ENCODE measurements around the gene SLC25A26.

The SLC25A26 gene

DNA sequence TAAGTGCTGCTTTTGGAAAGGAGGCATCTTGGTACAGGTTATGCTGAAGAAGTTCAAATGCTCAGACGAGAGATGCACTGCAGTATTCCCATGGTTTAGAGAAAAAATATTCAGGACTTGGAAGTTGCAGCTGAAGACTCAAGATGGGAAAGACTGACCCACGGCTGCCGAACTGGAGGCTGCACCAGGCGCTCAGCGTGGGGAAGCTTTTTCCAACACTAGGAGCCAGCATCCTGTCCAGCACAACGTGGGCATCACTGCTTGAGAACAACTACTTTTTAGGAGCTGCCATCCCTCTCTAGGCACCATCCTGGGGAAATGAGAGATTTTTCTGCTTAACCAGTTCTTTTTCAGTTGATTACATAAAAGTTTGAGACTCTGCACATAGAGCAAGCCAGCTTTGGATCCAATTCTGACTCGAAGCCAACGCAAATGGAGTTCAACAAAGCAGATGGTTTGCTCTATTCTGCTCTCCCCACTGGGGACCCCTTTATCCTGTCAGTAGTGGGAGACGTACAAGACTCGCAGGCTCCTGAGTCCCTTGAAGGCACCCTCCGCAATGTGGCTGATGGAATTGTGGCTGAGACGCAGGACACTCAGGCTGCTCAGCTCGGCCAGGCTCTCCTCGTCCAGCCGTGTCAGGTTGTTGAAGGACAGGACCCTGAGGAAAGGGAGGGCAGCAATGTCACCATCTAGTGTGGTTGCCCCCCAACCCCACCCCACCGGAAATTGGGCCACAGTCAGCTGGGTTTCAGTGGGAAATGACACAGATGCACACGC lies 186.2 kb downstream of the SLC25A26 start:
- H3K27me3 ChIP-seq (ENCODE audit: insufficient read depth, low read depth, severe bottlenecking): no peaks in the 10 kb centered on the region
- no peak for TF ChIP-seq CTCF (IDR thresholded peaks at IDR 0.05; ENCODE audit: low read depth, low read length)
- H3K36me3 ChIP-seq: peaks cover 4% of the 10 kb centered on the region; the same call in 1 of the 2 replicates
- no peak for DNase-seq
- H3K27ac ChIP-seq: no peak overlapping the region
- H3K9me3 ChIP-seq (ENCODE audit: severe bottlenecking): no peaks in the 10 kb centered on the region
- no peak overlapping the region for H3K4me3 ChIP-seq (ENCODE audit: low read depth, low read length)

- DNase-seq: peak; percentile 80
These were observed 186.9 kb downstream of the SLC25A26 start for GRCh38 chr3:66407611-66408218.

DNA sequence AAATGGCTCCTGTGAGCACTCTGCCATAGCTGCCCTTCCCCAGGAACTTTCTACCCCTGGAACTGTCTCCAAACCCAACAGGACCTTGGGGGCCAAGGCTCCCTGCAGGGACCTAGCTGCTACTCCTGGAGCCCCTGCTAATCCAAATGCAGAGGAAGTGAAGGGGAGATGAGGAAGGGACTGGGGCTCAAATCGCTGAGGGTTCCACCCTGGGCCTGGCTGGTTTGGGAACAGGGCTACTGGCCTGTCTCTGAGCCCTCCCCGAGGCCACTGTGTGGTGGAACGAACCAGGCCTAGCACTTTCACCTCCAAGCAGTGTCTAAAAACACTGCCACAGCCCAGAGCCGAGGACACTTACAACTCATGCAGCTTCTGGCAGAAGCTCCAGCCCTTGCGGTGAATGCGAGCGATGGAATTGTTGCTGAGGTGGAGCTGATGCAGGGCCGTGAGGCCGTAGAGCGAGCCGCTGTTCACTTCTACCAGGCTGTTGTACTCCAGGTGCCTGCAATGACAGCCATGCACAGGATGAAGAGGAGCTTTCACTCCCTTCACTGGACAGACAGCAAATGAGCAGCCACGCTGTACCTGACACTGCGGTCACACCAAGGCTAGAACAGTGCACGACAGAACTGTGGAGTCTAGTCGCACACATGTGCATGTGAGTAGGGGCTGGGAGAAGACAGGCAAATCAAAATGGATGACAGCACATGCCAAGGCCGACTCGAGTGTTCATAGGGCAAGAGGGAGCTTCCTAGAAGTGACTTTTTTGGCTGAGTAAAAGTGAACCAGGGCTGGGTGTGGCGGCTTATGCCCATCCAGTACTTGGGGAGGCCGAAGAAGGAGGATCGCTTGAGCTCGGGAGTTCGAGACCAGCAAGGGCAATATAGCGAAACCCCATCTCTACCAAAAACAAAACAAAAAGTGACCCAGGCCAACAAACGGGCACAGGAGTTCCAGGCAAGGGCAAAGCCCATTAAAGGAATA lies 189.3 kb downstream of the SLC25A26 start:
- no peak for TF ChIP-seq CTCF (IDR thresholded peaks at IDR 0.05; ENCODE audit: low read depth, low read length)
- Histone ChIP-seq H3K27ac (no peak overlapping the region), H3K36me3 (peaks cover 4% of the 10 kb centered on the region; the same call in 1 of the 2 replicates), H3K27me3 (ENCODE audit: insufficient read depth, low read depth, severe bottlenecking) (no peaks in the 10 kb centered on the region), H3K9me3 (ENCODE audit: severe bottlenecking) (no peaks in the 10 kb centered on the region), H3K4me3 (ENCODE audit: low read depth, low read length) (no peak overlapping the region)
- no peak for DNase-seq

More at GRCh38 chr3:66407611-66408218, 186.9 kb downstream of the SLC25A26 start:
- H3K27ac ChIP-seq: no peak overlapping the region
- H3K4me3 ChIP-seq (ENCODE audit: low read depth, low read length): no peak overlapping the region
- H3K9me3 ChIP-seq (ENCODE audit: severe bottlenecking): no peaks in the 10 kb centered on the region
- H3K27me3 ChIP-seq (ENCODE audit: insufficient read depth, low read depth, severe bottlenecking): no peaks in the 10 kb centered on the region
- peaks cover 4% of the 10 kb centered on the region; the same call in 1 of the 2 replicates for H3K36me3 ChIP-seq
- TF ChIP-seq CTCF (IDR thresholded peaks at IDR 0.05; ENCODE audit: low read depth, low read length): peak; percentile 96

GRCh38 chr3:66410976-66411375 lies 190.2 kb downstream of the SLC25A26 start:
- H3K36me3 ChIP-seq: peaks cover 4% of the 10 kb centered on the region; the same call in 1 of the 2 replicates
- no peak for DNase-seq
- TF ChIP-seq CTCF (IDR thresholded peaks at IDR 0.05; ENCODE audit: low read depth, low read length): no peak

GRCh38 chr3:66411474-66411873 lies 190.7 kb downstream of the SLC25A26 start:
- H3K9me3 ChIP-seq (ENCODE audit: severe bottlenecking): no peaks in the 10 kb centered on the region
- peaks cover 4% of the 10 kb centered on the region; the same call in 1 of the 2 replicates for H3K36me3 ChIP-seq
- H3K27ac ChIP-seq: no peak overlapping the region
- H3K4me3 ChIP-seq (ENCODE audit: low read depth, low read length): no peak overlapping the region
- no peak for DNase-seq
- H3K27me3 ChIP-seq (ENCODE audit: insufficient read depth, low read depth, severe bottlenecking): no peaks in the 10 kb centered on the region
- TF ChIP-seq CTCF (IDR thresholded peaks at IDR 0.05; ENCODE audit: low read depth, low read length): no peak

More at GRCh38 chr3:66410976-66411375, 190.2 kb downstream of the SLC25A26 start:
- H3K9me3 ChIP-seq (ENCODE audit: severe bottlenecking): no peaks in the 10 kb centered on the region
- no peak overlapping the region for H3K27ac ChIP-seq
- no peak overlapping the region for H3K4me3 ChIP-seq (ENCODE audit: low read depth, low read length)
- H3K27me3 ChIP-seq (ENCODE audit: insufficient read depth, low read depth, severe bottlenecking): no peaks in the 10 kb centered on the region

All from WERI-Rb-1 (cell line).